ES-I3 (cell line): Measurements from ENCODE around the gene FSIP1.

ENCODE experiments used
- H3K36me3 ChIP-seq: 2 replicates; pipeline ENCODE4 v1.6.1; 2013; ENCODE audit warnings: mild to moderate bottlenecking, low read length, control low read depth, moderate library complexity; ENCODE audit not compliant: insufficient read depth
- H3K4me1 ChIP-seq: 2 replicates; pipeline ENCODE4 v1.6.1; 2013; ENCODE audit warnings: mild to moderate bottlenecking, control low read depth, low read length; ENCODE audit not compliant: insufficient read depth
- H3K9ac ChIP-seq: 2 replicates; pipeline ENCODE4 v1.6.1; 2013; ENCODE audit warnings: low read depth, mild to moderate bottlenecking, low read length, moderate library complexity
- H3K9me3 ChIP-seq: 2 replicates; pipeline ENCODE4 v1.6.1; 2013; ENCODE audit warnings: mild to moderate bottlenecking, low read length, moderate library complexity; ENCODE audit not compliant: control insufficient read depth, insufficient read depth

FSIP1 gene

GRCh38 chr15:39786447-39787056 is 3.9 kb upstream of the FSIP1 start:
- Histone ChIP-seq H3K4me1 (peaks cover 38% of the 10 kb centered on the region), H3K36me3 (no peaks in the 10 kb centered on the region), H3K9ac (no peak overlapping the region), H3K9me3 (no peaks in the 10 kb centered on the region)

GRCh38 chr15:39785841-39786240 is 3.2 kb upstream of the FSIP1 start:
- peaks cover 38% of the 10 kb centered on the region for H3K4me1 ChIP-seq

GRCh38 chr15:39785139-39785538 is 2.5 kb upstream of the FSIP1 start:
- H3K36me3 ChIP-seq = no peaks in the 10 kb centered on the region
- H3K4me1 ChIP-seq = peaks cover 38% of the 10 kb centered on the region
- H3K9ac ChIP-seq = no peak overlapping the region
- H3K9me3 ChIP-seq = no peaks in the 10 kb centered on the region

More at GRCh38 chr15:39785841-39786240, 3.2 kb upstream of the FSIP1 start:
- Histone ChIP-seq H3K36me3 (no peaks in the 10 kb centered on the region), H3K9me3 (no peaks in the 10 kb centered on the region), H3K9ac (no peak overlapping the region)

- Histone ChIP-seq H3K4me1 (peaks cover 38% of the 10 kb centered on the region), H3K36me3 (no peaks in the 10 kb centered on the region), H3K9ac (no peak overlapping the region), H3K9me3 (no peaks in the 10 kb centered on the region)
Measured at GRCh38 chr15:39784638-39785037, 2.0 kb upstream of the FSIP1 start.

- Histone ChIP-seq H3K9me3 (no peaks in the 10 kb centered on the region), H3K4me1 (peaks cover 38% of the 10 kb centered on the region), H3K9ac (no peak overlapping the region), H3K36me3 (no peaks in the 10 kb centered on the region)
Measured at GRCh38 chr15:39784125-39784524, 1.5 kb upstream of the FSIP1 start.

- Histone ChIP-seq H3K36me3 (no peaks in the 10 kb centered on the region), H3K9ac (peak overlapping the region; percentile 96), H3K4me1 (peaks cover 31% of the 10 kb centered on the region), H3K9me3 (no peaks in the 10 kb centered on the region)
Measured at GRCh38 chr15:39783244-39783820, 691 bp upstream of the FSIP1 start.

- Histone ChIP-seq H3K4me1 (peaks cover 31% of the 10 kb centered on the region), H3K9ac (peak overlapping the region; percentile 51), H3K36me3 (no peaks in the 10 kb centered on the region), H3K9me3 (no peaks in the 10 kb centered on the region)
Measured at GRCh38 chr15:39781967-39782302, 706 bp downstream of the FSIP1 start.

GRCh38 chr15:39781147-39781966 is 1.3 kb downstream of the FSIP1 start:
- Histone ChIP-seq H3K4me1 (peaks cover 27% of the 10 kb centered on the region), H3K9ac (0 out of 2 replicates have a peak overlapping the region, but pooled peaks have one; percentile 51), H3K9me3 (no peaks in the 10 kb centered on the region), H3K36me3 (no peaks in the 10 kb centered on the region)

GRCh38 chr15:39778021-39778420 is 4.6 kb downstream of the FSIP1 start:
- H3K36me3 ChIP-seq = no peaks in the 10 kb centered on the region
- no peaks in the 10 kb centered on the region for H3K9me3 ChIP-seq
- no peak overlapping the region for H3K9ac ChIP-seq
- H3K4me1 ChIP-seq = peaks cover 12% of the 10 kb centered on the region

- Histone ChIP-seq H3K4me1 (peaks cover 12% of the 10 kb centered on the region), H3K9me3 (no peaks in the 10 kb centered on the region), H3K9ac (no peak overlapping the region), H3K36me3 (no peaks in the 10 kb centered on the region)
Measured at GRCh38 chr15:39777496-39777895, 5.1 kb downstream of the FSIP1 start.

- Histone ChIP-seq H3K36me3 (no peaks in the 10 kb centered on the region), H3K9me3 (no peaks in the 10 kb centered on the region), H3K4me1 (peaks cover 12% of the 10 kb centered on the region), H3K9ac (no peak overlapping the region)
Measured at GRCh38 chr15:39776068-39776467, 6.6 kb downstream of the FSIP1 start.

GRCh38 chr15:39774688-39775267 is 7.9 kb downstream of the FSIP1 start:
- H3K9me3 ChIP-seq = no peaks in the 10 kb centered on the region
- H3K9ac ChIP-seq = no peak overlapping the region
- H3K4me1 ChIP-seq = peaks cover 12% of the 10 kb centered on the region
- H3K36me3 ChIP-seq = no peaks in the 10 kb centered on the region

- H3K9ac ChIP-seq = no peak overlapping the region
- H3K4me1 ChIP-seq = no peaks in the 10 kb centered on the region
- H3K36me3 ChIP-seq = no peaks in the 10 kb centered on the region
- no peaks in the 10 kb centered on the region for H3K9me3 ChIP-seq
Measured at GRCh38 chr15:39770748-39771689, 11.6 kb downstream of the FSIP1 start.

- H3K4me1 ChIP-seq = no peaks in the 10 kb centered on the region
- no peak overlapping the region for H3K9ac ChIP-seq
- no peaks in the 10 kb centered on the region for H3K9me3 ChIP-seq
- H3K36me3 ChIP-seq = no peaks in the 10 kb centered on the region
Measured at GRCh38 chr15:39767921-39768320, 14.7 kb downstream of the FSIP1 start.
